Measurements from ENCODE around the gene NPAS3. TPM values are rescaled to one million over a fixed set of nuclear protein-coding genes. Genes with fewer than 3 reads are reported as not detected.

Gene NPAS3
- 8.4 TPM for total RNA-seq (ENCODE audit: insufficient read depth, low replicate concordance)

DNA sequence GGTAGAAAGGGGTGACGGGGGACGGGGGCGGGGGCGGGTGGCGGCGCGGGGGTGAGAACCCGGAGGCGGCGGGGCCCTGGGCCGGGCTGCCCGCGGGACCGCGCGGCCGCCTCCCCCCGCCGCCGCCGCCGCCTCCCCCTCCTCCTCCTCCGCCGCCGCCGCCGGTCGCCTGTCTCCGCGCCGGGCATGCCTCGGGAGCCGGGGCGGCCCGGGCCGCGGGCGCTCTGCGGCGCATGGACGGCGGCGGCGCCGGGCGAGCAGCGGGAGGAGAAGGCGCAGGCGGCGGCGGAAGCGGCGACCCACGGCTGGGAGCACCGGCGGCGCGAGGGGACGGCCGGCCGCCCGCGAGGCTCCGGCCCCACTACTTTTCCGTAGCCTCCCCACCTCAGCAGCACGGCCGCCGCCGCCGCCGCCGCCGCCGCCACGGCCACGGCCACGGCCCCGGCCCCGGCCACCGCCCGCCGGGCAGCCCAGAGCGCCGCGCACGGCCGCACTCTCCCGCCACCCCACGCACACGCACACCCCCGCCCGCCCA lies at the start of gene NPAS3:
NPAS3 (plus strand) TSS at position 161 of the 535 bp plus-strand sequence.
- no peak for DNase-seq (ENCODE audit: low spot score)

DNA sequence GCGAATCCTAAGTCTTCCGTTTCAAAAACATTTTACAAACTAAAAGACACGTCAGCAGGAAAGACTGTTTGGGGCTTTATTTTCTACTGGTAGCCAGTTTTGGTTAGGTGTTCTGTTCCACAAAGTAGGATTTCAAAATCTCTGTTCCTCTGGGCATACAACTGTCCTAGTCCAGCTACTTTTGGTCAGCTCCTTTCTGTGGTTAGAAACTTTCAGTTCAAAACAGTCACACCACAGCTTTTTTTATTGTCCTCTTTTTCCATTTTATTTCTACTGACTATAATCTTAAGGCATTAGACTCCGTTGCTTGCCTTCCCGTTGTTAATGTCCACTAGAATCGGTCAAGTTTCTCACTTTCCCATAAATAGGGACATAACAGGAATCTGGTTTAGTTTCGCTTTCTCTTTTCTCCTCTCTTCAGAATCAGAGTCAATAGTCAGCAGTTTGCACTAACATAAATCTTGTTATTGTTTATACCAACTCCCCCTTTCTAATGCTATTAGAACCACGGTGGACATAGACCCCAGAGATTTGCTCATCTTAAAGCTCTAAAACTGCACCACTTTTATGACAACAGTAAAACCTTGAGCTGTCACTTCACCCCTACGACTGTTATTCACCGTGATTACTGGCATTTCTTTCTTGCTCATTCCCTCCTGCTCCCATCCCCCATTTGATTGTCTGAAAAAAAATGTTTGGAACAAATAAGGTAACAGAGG lies 41.5 kb upstream of the NPAS3 start:
- peak; percentile 21 for DNase-seq (ENCODE audit: low spot score)

DNA sequence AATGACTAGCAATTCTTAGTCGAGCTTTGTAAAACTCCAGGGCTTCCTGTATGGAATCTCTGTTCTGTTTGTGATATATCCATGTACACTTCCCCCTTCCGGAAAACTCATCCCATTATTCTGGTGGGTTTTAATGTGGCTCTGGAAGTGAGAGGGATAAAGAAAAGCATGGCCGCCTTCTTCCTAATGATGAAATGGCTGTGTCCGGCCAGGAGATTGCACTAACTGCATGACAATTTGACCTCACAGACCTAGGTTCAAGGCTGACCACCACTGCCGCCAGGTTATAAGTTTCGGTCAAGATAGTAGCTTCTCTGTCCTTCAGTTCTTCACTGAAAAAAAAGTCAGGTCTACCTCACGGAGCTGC lies 41.0 kb upstream of the NPAS3 start:
- DNase-seq (ENCODE audit: low spot score) = no peak

DNA sequence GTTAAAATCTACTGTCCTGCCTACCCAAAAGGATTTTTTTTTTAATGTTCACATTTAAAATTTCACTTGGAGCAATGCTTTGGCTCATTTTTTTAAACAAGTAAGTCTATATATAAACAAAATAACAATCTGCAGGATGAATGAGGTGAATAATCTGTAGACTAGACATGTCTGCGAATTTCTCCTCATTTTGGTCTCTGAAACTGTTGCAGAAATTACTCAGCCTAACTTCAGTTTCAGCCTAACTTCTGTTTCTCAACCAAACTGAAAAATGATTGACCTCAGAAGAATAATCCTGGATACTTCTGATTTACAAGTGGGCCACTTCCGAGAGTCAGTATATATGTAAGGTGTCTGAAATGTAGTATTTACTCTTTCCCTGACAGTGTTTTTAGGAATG lies 39.8 kb upstream of the NPAS3 start:
- DNase-seq (ENCODE audit: low spot score) = no peak

- DNase-seq (ENCODE audit: low spot score) = peak; percentile 73
These were observed 38.1 kb upstream of the NPAS3 start for GRCh38 chr14:32900547-32900946.

GRCh38 chr14:32905013-32905412 lies 33.7 kb upstream of the NPAS3 start:
- no peak for DNase-seq (ENCODE audit: low spot score)

DNA sequence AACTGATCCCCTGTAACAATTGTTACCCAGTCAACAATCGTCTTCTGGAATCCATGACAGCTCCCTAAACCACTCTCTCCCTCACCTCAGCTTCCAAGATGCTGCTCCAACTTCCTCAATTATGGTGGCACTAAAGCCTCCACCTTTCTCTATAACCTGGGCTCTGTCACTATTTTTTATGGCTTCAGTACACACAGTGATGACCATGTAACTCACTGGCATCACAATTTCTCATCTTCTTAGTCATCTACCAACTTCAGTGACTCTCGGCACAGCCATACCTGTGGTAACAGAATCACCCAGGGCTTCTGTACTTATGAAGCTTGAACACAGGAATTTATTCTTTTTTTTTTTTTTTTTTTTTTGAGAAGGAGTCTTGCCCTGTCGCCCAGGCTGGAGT lies 32.0 kb upstream of the NPAS3 start:
- no peak for DNase-seq (ENCODE audit: low spot score)

GRCh38 chr14:32908196-32909084 lies 30.2 kb upstream of the NPAS3 start:
- DNase-seq (ENCODE audit: low spot score) = no peak

DNA sequence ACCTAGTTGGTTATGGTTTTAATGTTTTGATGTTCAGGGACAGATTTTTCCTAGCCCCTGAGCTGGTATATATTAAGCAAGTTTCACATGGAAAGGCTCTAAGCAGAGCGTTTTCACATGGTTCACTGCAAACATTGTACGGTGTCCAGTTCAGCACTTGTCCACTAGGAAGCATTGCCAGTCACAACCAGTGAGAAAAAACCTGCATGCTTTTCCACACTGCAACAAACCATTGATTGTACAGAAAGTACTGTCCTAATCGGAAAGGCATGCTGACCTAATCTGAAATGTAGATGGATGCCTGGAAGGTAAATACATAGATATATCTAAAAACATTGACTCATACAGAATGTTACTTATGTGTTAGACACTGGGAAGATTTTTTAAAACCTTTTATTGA lies 25.0 kb upstream of the NPAS3 start:
- no peak for DNase-seq (ENCODE audit: low spot score)

DNA sequence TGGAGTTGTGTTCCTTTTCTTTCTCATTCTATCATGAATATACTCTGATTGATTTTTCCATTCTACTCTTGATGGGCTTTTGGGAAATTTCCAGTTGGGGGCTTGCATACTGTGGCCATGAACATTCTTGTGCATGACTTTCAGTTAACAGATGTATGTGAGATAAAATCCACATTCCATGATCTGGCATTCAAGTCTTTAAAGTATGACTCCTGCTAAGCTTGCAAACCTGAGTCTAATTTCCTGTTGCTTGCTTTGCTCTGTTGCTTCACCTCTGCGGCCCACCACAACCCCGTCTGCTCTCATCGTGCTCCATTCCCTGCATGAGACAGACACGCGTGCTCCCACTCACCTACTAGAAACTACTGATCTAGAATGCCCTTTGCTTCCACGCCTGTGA lies 24.3 kb upstream of the NPAS3 start:
- DNase-seq (ENCODE audit: low spot score) = no peak

- DNase-seq (ENCODE audit: low spot score) = no peak
These were observed 17.9 kb upstream of the NPAS3 start for GRCh38 chr14:32920696-32921276.

DNA sequence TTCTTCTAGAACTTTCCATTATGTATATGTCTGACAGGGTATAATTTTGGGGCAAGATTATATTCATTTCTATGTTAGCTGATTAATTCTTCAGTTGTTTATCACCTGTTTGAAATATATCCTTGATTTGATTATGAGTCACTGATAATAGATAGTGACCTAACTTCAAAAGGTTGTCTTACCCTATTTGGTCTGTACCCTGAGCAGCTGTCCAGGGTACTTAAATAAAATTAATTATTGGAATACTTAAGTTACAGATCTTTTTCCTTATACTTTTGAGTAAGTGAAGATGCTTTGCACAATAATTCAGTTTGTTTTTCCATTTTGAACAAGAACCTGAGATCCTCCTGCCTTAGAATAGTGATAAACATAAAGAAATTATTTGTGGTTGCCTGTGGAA lies 13.2 kb upstream of the NPAS3 start:
- no peak for DNase-seq (ENCODE audit: low spot score)

DNA sequence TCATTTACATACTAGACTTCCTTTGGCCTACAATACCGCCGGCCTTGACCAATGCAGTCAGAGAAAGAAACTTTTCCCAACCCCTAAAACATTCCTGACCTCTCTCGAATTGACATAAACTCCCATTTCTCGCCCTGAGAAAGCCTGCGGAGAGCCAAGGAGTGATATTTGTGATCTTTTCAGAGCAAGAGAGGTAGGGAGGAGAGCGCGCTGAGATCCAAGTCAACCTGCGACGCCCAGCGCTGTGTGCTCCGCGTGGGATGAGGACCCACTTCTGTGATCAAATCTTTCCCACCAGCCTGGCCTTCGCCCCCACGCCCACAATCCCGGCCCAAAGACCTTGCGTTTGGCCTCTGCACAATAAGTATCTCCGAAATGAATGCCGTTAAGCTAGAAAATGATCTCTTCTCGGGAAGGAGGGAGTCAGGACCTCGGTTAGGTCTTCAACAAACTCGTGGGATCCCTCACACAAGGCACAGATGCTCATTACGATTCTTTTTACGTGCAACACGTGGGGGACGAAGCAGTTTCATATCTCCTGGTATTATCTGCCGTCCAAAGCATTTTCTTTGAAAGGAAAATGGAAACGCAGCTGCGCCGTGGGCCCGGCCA lies 6.3 kb upstream of the NPAS3 start:
- DNase-seq (ENCODE audit: low spot score) = no peak

GRCh38 chr14:32932914-32933628 lies 5.6 kb upstream of the NPAS3 start:
- DNase-seq (ENCODE audit: low spot score) = no peak

GRCh38 chr14:32933629-32934072 lies 5.0 kb upstream of the NPAS3 start:
- no peak for DNase-seq (ENCODE audit: low spot score)

DNA sequence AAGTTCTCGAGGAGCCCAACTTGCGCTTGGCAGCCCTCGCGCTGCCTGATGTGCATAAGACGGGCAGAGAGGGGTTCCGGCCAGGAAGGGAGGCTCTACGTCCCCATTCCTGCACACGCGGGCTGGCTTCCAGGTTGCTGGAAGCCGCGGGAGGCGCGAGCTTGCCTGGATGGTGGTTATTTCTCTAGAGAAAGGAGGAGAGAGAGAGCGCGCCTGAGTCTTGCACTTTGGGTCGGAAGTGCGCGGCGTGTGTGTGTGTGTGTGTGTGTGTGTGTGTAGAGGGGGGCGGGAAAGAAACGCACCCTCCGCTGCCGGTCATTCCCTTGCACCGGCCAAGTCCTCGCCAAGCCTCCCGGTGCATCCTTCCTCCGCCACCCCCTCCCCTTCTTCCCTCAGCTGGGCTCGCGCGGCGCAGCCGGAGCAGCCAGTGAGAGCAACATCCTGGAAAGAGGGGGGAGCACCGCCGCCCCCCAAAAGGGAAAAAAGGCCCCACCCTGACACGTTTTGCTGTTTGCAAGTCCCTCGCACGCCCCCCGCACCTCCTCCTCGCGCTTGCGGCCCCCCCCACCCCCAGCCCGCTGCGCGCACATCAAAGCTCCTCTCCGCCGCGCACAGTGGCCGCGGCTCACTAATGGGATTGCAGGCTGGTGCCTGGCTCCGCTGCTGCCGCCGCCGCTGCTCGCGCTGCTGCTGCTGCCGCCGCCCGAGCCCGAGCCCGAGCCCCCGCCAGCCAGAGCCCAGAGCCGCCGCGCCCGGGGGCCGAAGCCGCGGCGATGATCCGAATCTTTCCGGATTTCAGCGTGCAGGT lies 4.4 kb upstream of the NPAS3 start:
- DNase-seq (ENCODE audit: low spot score) = peak; percentile 16

DNA sequence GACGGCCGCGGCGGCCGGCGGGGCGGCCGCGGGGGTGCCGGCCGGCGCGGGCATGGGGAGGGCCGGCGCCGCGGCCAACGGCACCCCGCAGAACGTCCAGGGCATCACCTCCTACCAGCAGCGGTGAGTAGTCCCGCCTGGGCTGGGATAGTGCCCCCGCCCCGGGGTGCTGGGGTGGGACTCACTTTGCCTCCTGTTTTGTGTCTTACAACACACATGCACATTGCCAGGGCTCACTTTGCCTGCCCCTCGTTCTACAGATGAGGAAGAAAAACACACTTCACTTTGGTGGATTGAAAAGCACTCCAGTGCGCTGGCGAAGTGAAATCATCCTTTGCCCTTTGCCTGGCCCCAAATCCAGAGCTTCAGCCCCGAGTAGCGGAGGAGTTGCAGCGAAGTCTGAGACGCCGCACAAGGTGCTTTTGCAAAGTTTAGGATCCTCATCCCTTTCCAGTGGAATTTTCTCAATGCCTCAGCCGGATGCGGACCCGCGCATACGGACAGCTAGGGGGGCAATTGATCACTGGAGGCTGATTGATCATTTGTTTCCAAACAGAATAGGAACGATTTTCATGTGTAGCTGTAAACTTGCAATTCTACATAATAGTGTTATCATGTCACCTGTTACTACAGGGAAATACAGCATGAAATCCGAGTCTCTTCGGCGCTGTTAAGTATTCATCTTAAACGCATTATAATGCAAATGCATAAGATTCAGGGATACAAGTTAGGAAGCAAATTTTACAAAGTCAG lies 3.6 kb upstream of the NPAS3 start:
- peak; percentile 25 for DNase-seq (ENCODE audit: low spot score)

DNA sequence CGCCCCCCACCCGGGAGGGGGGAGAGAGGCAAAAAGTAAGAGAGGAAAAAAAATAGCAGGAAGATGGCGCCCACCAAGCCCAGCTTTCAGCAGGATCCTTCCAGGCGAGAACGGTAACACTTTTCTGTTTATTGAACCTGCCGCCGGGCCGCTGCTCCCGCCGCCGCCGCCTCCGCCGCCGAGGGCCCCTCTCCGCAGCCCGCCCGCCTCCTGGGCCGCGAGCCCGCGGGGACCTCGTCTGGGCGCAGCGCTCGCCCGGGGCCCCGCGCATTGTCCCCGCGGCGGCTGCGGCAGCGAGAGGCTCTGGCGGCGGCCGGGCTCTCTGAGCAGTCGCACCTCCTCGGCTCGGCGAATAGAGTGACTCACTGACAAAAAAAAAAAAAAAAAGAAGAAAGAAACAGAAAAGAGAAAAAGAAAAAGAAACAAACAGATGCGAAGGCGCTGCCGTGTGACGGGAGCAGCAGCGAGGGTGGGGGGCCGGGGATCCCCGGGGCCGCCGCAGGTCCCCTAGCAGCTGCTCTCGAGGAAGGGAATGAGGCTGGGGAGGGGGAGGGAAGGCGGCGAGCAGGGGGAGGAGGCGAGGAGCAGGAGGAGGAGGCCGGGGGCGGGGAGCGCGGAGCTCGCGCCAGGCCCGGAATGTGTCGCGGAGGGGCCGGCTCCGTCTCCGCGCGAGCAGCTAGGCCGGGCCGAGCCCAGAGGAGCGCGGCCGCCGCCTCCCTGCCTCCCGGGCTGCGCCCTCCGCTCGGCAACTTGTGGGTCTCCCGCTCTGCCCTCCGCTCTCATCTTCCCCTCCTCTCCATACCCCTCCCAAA lies 781 bp downstream of the NPAS3 start:
- peak; percentile 72 for DNase-seq (ENCODE audit: low spot score)

Data from umbilical cord (tissue), 2 donors.